Measurements from ENCODE around the gene SPRED3.
"Not testable (repeated sequence)": the region's sequence is repeated elsewhere in the genome, so short reads cannot be mapped to it uniquely, and the experiment has no call there.

DNA sequence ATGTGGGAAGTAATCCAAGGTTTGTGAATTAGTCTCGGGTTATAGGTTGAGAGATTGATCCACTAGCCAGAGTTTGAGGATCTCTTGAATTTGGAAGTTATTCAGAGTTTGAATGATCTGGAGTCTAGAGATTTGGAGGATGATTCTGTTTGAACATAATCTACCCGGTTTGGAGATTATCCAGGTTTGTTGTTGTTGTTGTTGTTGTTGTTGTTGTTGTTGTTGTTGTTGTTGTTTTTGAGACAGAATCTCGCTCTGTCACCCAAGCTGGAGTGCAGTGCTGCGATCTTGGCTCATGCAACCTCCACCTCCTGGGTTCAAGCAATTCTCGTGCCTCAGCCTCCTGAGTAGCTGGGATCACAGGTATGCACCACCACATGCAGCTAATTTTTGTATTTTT lies 23.4 kb downstream of the SPRED3 start:
- TF ChIP-seq CTCF, POLR2A (IDR thresholded peaks at IDR 0.05): not testable (repeated sequence)

All from transverse colon (tissue), 3 donors.